ENCODE data around the gene ALDOC. TPM values are rescaled to one million over a fixed set of nuclear protein-coding genes. Genes with fewer than 3 reads are reported as not detected.

Gene ALDOC
- total and polyA plus RNA-seq, 2 donors (not counting 1 experiment from before 2014, with no cell fraction given), result 16.7 to 26.6 TPM

- peak within 1 kb of the TSS in 1 of 2 donors; percentile 46 for H3K27ac ChIP-seq (ENCODE audit: low read length in 2 of 2)
- H3K4me3 ChIP-seq (ENCODE audit: control extremely low read depth in 1 of 5, extremely low read depth in 1 of 5, insufficient read depth in 1 of 5, low read depth in 2 of 5, low read length in 4 of 5), result no peak within 1 kb of the TSS
- no peaks in the 10 kb centered on the region for H3K27me3 ChIP-seq (replicated peaks in 1 of 4; ENCODE audit: control extremely low read depth in 1 of 4, control insufficient read depth in 3 of 4, insufficient read depth in 4 of 4, low read length in 3 of 4)
- TF ChIP-seq EZH2 (IDR thresholded peaks at IDR 0.05; ENCODE audit: borderline replicate concordance, insufficient read depth, low read depth, low read length, poor library complexity, severe bottlenecking), result no peak
- TF ChIP-seq, protein P1, sequence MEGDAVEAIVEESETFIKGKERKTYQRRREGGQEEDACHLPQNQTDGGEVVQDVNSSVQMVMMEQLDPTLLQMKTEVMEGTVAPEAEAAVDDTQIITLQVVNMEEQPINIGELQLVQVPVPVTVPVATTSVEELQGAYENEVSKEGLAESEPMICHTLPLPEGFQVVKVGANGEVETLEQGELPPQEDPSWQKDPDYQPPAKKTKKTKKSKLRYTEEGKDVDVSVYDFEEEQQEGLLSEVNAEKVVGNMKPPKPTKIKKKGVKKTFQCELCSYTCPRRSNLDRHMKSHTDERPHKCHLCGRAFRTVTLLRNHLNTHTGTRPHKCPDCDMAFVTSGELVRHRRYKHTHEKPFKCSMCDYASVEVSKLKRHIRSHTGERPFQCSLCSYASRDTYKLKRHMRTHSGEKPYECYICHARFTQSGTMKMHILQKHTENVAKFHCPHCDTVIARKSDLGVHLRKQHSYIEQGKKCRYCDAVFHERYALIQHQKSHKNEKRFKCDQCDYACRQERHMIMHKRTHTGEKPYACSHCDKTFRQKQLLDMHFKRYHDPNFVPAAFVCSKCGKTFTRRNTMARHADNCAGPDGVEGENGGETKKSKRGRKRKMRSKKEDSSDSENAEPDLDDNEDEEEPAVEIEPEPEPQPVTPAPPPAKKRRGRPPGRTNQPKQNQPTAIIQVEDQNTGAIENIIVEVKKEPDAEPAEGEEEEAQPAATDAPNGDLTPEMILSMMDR (IDR thresholded peaks at IDR 0.05), result no peak
- H3K4me1 ChIP-seq (ENCODE audit: control insufficient read depth in 2 of 2, insufficient read depth in 2 of 2, low read length in 2 of 2), result peaks cover 22 to 33% of the 10 kb centered on the region in 2 donors
- ChIA-PET POLR2A (no interaction called here), CTCF (interaction anchor here (0.6 to 15.2 kb wide), 6 partner anchors 35 to 117 kb away, joined by 3 to 220 read pairs (median 8); partner anchors contain the start of gene UNC119)
- H4K20me1 ChIP-seq (ENCODE audit: control insufficient read depth, insufficient read depth, low read length, poor library complexity, severe bottlenecking), result no peaks in the 10 kb centered on the region
- H3K9me3 ChIP-seq (ENCODE audit: control extremely low read depth in 1 of 3, control insufficient read depth in 2 of 3, insufficient read depth in 1 of 3, low read length in 2 of 3), result no peaks in the 10 kb centered on the region
- Mint-ChIP-seq H3K27me3 (no peaks in the 10 kb centered on the region), H3K9me3 (ENCODE audit: insufficient read depth) (no peaks in the 10 kb centered on the region), H3K27ac (peak within 1 kb of the TSS; percentile 32), H3K4me3 (no peak within 1 kb of the TSS), H3K4me1 (peaks cover 38% of the 10 kb centered on the region)
- no peak for ATAC-seq (ENCODE audit: low read depth)
- no peaks in the 10 kb centered on the region for H3K79me2 ChIP-seq (ENCODE audit: control insufficient read depth, insufficient read depth, low read length)
- H3K4me2 ChIP-seq (replicated peaks; ENCODE audit: low read depth, low read length, poor library complexity, severe bottlenecking), result peak within 1 kb of the TSS; percentile 16
- 14% methylated on average over 1 of the region's 5 CpGs for WGBS (ENCODE audit: insufficient coverage)
- no peak for DNase-seq
- no peak within 1 kb of the TSS for H2AFZ ChIP-seq (ENCODE audit: insufficient read depth, low read depth, low read length, poor library complexity, severe bottlenecking)
- intact Hi-C loops (cut with micrococcal nuclease), result no loop called here
- no peak within 1 kb of the TSS for H3K9ac ChIP-seq (ENCODE audit: low read length)
- peaks cover 8 to 69% of the 10 kb centered on the region in 2 experiments for H3K36me3 ChIP-seq (replicated peaks in 1 of 2; ENCODE audit: control extremely low read depth in 1 of 2, control insufficient read depth in 1 of 2, extremely low read depth in 1 of 2, insufficient read depth in 2 of 2, low read length in 1 of 2)
Measured at GRCh38 chr17:28613931-28614381, 37.3 kb upstream of the ALDOC start, which contains the start of gene RSKR. Gene RSKR (minus strand): TSS chr17:28614185. CDS start chr17:28614161, 24 bp downstream.

Data from B cell (primary cell).